GM21619 (cell line): ENCODE results near the gene CYBB.
"Not testable (repeated sequence)": the region's sequence is repeated elsewhere in the genome, so short reads cannot be mapped to it uniquely, and the experiment has no call there.

Experiments used
- ATAC-seq: cut with Tn5 transposase; IDR thresholded peaks from one replicate; pipeline ENCODE4 v1.9.1; 2021; ENCODE audit not compliant: unreplicated experiment

CYBB gene

GRCh38 chrX:37779857-37780256 lies at the start of gene CYBB:
TSS of gene CYBB (plus strand) at chrX:37780059. CDS start at chrX:37780078, 19 bp downstream.
- no peak for ATAC-seq

- ATAC-seq = peak; percentile 49
These were observed 34.5 kb upstream of the CYBB start for GRCh38 chrX:37745354-37745753.

DNA sequence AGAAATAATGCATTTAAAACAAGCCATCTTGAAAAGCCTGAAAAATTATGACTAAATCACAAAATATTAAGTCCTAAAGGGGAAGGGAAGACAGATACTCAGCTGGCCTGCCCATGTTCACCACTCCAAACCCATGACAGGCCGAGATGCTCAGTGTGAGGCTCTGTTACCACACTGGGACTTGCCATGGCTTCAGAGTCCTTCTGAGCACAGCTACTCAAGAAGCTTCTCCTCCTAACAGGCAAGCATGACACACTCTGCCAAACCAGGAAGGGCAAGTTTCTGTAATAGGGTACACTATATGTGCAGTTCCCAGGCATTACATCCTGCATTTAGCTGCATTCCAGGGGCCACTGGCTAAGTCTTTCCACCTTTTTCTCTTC lies 34.0 kb upstream of the CYBB start:
- ATAC-seq = peak; percentile 32

- peak; percentile 89 for ATAC-seq
These were observed 33.5 kb upstream of the CYBB start for GRCh38 chrX:37746218-37746941.

- no peak for ATAC-seq
These were observed 32.9 kb upstream of the CYBB start for GRCh38 chrX:37746951-37747350.

GRCh38 chrX:37752281-37752680 lies 27.6 kb upstream of the CYBB start:
- ATAC-seq = no peak

DNA sequence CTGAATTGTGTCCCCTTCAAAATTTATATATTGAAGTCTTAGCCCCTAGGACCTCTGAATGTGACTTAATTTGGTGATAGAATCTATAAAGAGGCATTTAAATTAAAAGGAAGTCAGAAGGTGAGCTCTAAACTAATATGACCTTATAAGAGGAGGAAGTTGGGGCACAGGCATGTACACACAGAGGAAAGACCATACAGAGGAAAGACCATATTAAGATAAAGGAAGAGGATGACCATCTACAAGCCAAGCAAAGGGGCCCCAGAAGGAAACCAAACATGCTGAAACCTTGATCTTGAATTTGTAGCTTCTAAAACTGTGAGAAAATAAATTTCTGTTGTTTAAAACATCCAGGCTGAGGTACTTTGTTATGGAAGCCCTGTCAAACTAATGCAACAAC lies 26.9 kb upstream of the CYBB start:
- ATAC-seq = no peak

GRCh38 chrX:37753384-37753783 lies 26.5 kb upstream of the CYBB start:
- no peak for ATAC-seq

DNA sequence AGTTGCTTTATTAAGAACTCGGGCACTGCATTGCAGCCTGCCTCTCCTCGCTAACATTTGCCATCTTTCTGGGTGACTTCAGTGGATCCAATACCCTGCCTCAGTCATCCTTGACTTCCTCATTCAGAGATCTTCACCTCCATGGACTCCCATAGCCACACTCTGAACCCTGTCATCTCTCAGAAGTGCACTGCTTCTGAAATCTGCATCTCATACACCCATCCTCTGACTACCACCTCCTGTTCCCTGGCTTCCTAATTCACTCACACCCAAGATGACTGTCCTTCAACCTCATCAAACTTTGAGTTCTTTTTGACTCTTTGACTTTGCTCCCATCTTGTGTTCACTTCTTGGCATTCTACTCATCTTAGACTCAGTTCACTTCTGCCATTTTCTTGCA lies 25.3 kb upstream of the CYBB start:
- peak; percentile 13 for ATAC-seq

GRCh38 chrX:37755025-37755424 lies 24.8 kb upstream of the CYBB start:
- peak; percentile 93 for ATAC-seq

DNA sequence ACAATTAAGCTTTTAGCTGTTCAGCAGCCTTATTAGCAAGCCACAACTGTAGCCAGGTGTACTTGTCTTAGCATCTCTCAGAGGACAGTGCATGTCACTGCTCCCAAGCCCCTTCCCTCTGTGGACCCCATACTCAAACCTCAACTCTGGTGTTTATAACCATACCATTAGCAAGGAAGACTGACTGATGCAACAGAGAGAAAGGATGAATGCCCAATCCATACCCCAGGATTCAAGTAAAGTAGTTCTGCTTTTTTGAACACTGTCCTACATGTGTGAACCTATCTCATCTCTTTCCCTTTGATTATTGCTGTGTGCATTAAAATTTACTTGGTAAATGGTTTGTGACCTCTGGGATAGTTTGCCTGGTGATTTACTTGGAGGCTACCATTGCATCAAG lies 22.8 kb upstream of the CYBB start:
- no peak for ATAC-seq

DNA sequence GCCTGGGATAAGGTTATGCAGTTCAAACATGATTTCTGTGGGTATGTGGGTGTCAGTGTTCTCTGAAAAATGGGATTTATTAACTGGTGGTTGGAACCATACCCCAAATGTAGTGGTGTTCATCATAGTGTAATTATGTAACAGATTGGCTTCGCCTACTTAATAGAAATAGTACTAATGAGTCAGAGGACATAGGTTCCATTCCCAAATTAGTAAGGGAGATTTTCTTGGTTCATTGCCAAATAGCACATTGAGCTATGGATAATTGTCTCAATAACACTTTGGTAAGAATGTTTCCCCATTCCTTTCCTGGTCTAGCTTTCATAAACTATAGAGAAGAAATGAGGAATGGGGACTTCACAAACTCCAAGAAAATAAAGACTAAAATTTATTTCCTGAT lies 20.5 kb upstream of the CYBB start:
- no peak for ATAC-seq

DNA sequence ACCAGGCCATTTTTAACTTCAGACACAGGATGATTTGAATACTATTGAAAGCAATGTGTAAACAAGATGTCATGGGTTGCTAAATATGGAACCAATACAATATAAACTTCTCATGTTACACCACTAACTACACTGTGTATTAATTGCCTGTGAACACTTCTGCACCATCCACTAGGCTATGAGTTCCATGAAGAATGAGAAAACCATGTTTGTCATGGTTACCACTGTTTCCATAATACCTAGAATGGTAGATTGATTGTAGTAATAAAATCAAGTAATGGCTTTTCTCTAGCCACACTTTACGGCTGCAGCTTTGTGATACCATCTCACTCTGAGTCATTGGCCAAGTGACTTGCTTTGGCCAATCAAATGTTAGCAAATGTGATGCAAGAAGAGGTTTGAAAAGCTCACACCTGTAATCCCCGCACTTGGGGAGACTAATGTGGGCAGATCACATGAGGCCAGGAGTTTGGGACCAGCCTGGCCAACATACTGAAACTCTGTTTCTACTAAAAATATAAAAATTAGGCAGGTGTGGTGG lies 19.9 kb upstream of the CYBB start:
- no peak for ATAC-seq

DNA sequence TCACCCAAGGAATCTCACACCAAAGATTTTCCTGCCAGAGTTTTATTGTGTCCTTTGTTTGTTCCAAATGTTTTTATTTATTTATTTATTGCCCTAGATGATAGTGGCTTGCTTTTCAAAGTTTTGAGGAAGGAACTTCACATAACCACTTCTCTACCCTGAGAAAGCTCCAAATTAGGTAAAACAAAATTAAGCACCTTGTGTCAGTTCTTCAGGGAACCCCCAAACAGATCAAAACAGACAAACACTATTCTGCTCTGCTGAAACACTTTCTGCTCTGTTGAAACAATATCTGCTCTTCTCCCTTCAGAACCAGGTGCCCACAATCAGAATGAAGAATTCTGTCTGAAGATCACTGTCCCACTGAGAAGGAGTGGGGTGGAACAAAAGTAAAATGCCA lies 16.5 kb upstream of the CYBB start:
- ATAC-seq = no peak

GRCh38 chrX:37765507-37765906 lies 14.4 kb upstream of the CYBB start:
- ATAC-seq = no peak

DNA sequence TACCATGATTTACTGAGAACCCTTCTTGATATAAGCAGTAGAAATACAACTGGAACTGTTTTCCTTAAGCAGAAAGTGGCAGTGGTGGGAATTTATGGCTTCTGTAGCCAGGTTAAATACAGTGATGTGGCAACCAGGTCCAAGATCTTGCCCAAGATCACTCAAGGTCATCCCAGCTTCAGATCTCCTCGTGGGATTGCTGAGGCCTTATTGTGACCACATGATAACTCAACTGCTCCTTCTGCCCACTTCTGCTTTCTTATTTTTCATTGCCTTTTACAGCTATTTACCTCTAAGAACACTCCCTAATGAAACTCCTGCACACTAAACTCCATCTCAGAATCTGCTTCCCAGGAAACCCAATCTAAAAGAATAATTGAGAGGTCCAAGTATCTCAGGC lies 12.4 kb upstream of the CYBB start:
- no peak for ATAC-seq

- not testable (repeated sequence) for ATAC-seq
These were observed 11.0 kb upstream of the CYBB start for GRCh38 chrX:37768866-37769265.

- ATAC-seq = peak; percentile 75
These were observed 3.4 kb upstream of the CYBB start for GRCh38 chrX:37776283-37776986.

GRCh38 chrX:37776987-37777325 lies 2.9 kb upstream of the CYBB start:
- no peak for ATAC-seq

DNA sequence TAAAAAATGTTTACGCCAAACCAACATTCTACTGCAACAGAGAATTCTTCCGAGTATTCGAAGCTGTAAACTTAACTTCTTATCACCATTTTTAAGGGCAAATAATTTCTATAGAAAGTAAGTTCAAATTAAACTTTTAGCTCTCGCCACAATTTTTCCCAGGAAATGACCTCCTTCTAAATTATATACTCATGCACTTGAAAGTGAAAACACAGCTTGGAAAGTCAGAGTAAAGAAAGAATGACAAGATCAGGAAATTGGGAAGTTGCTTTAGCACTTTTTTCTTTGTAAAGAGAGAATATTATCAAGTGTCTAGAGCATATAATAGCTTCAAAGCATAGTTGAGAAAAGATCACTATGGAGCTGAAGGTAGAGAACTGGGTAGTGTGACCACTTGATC lies 1.2 kb downstream of the CYBB start:
- no peak for ATAC-seq

- no peak for ATAC-seq
These were observed 2.0 kb downstream of the CYBB start for GRCh38 chrX:37781814-37782213.

DNA sequence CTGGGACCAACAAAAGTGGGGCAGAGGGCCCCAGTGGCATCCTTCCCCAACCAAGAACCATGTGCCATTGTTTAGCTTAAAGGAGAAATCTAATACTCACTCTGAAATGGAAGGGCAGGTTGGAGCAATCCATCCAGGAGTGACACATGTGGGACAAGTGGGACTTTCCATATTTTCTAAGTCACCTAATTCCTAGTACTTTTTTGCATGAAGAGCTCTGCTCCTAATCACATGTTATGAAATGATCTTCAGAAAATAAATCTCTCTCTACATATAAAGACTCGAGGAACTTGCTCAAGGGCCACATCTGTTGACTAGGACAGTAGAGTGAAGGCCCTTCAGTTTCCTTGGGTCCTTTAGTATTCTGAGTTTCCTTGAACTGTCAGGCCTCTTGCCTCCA lies 2.5 kb downstream of the CYBB start:
- ATAC-seq = no peak

GRCh38 chrX:37783305-37783704 lies 3.4 kb downstream of the CYBB start:
- ATAC-seq = no peak
